ENCODE measurements around the gene ONECUT2.

The ONECUT2 gene

DNA sequence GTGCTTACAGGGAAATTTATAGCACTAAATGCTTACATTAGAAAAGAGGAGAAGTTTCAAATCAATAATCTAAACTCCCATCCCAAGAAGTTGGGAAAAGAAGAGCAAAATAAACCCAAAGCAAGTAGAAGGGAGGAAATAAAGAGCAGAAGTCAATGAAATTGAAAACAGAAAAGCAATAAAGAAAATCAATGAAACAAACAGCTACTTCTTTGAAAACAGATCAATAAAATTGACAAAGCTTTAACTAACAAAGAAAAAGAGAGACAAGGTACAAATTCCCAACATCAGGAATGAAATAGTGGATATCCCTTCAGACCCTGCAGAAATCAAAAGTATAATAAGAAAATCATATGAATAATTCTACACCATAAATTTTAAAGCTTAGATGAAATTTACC is 25.5 kb upstream of the ONECUT2 start:
- DNase-seq (ENCODE audit: low read depth) = no peak
- no peak overlapping the region for H3K4me3 ChIP-seq (ENCODE audit: control insufficient read depth, low read depth, low read length)
- TF ChIP-seq CTCF (conservative IDR thresholded peaks at IDR 0.05; ENCODE audit: control insufficient read depth, insufficient read depth, low read depth, low read length) = no peak

DNA sequence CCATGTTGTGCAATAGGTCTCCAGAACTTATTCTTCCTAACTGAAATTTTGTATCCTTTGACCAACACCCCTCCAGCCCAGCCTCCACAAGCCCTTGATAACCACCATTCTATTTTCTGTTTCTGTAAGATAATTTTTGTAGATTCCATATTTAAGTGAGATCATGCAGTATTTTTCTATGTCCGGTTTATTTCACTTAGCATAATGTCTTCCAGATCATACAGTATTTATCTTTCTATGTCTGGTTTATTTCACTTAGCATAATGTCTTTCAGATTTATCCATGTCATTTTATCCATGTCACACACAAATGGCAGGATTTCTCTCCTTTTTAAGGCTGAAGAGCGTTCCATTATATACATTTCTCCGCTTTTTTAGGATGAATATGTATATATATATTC is 24.4 kb upstream of the ONECUT2 start:
- no peak overlapping the region for H3K4me3 ChIP-seq (ENCODE audit: control insufficient read depth, low read depth, low read length)
- no peak for DNase-seq (ENCODE audit: low read depth)
- TF ChIP-seq CTCF (conservative IDR thresholded peaks at IDR 0.05; ENCODE audit: control insufficient read depth, insufficient read depth, low read depth, low read length) = no peak

GRCh38 chr18:57416542-57416941 is 18.6 kb upstream of the ONECUT2 start:
- TF ChIP-seq CTCF (conservative IDR thresholded peaks at IDR 0.05; ENCODE audit: control insufficient read depth, insufficient read depth, low read depth, low read length) = no peak
- H3K4me3 ChIP-seq (ENCODE audit: control insufficient read depth, low read depth, low read length) = no peak overlapping the region
- no peak for DNase-seq (ENCODE audit: low read depth)

- no peak for DNase-seq (ENCODE audit: low read depth)
- H3K4me3 ChIP-seq (ENCODE audit: control insufficient read depth, low read depth, low read length) = no peak overlapping the region
- no peak for TF ChIP-seq CTCF (conservative IDR thresholded peaks at IDR 0.05; ENCODE audit: control insufficient read depth, insufficient read depth, low read depth, low read length)
Observed at GRCh38 chr18:57422313-57422872, 12.8 kb upstream of the ONECUT2 start.

DNA sequence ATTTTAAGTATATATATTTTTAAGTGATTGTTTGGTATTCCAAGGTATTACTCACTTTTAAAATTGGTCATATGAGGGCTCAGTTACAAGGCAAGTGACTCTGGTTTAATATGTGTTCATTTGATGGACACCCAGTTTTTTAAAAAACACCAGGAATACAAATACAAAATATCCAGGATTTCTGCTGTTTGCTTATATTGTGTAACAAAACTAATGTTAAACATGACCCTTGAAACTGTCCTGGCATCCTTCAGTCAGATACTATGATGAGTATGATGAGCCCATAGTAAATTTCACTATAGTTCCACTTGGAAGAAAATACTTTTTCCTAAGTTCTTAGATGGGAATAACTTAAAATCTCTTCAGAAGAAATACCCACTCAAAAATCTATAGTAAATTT is 11.4 kb upstream of the ONECUT2 start:
- no peak overlapping the region for H3K4me3 ChIP-seq (ENCODE audit: control insufficient read depth, low read depth, low read length)
- no peak for TF ChIP-seq CTCF (conservative IDR thresholded peaks at IDR 0.05; ENCODE audit: control insufficient read depth, insufficient read depth, low read depth, low read length)
- no peak for DNase-seq (ENCODE audit: low read depth)

GRCh38 chr18:57425096-57425495 is 10.1 kb upstream of the ONECUT2 start:
- no peak for DNase-seq (ENCODE audit: low read depth)
- no peak for TF ChIP-seq CTCF (conservative IDR thresholded peaks at IDR 0.05; ENCODE audit: control insufficient read depth, insufficient read depth, low read depth, low read length)

DNA sequence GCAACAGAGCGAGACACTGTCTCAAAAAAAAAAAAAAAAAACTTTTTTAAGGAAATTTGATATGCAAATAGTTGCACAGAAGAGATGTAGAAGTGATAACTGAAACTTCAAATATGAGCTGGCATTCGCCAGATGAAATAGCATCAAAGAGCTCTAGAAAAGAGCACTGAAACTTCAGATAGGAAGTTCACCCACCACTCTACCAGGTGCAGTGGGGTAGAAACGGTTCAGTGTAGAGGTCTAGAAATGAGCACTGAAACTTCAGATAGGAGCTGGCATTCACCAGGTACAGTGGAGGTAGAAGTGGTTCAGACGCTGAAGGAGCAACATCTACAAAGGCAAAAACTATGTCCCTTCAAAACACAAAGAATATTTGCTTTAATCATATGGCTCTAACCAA is 9.0 kb upstream of the ONECUT2 start:
- no peak overlapping the region for H3K4me3 ChIP-seq (ENCODE audit: control insufficient read depth, low read depth, low read length)
- no peak for TF ChIP-seq CTCF (conservative IDR thresholded peaks at IDR 0.05; ENCODE audit: control insufficient read depth, insufficient read depth, low read depth, low read length)
- DNase-seq (ENCODE audit: low read depth) = no peak

More at GRCh38 chr18:57425096-57425495, 10.1 kb upstream of the ONECUT2 start:
- H3K4me3 ChIP-seq (ENCODE audit: control insufficient read depth, low read depth, low read length) = no peak overlapping the region

Measured in fibroblast of mammary gland (primary cell).